Activated CD4-positive, alpha-beta T cell treated with anti-CD3 and anti-CD28 coated beads, Interleukin-2, amount 50 U/mL, for 48 hours (primary cell): ENCODE data around the gene GLE1.
"Not testable (repeated sequence)": the region's sequence is repeated elsewhere in the genome, so short reads cannot be mapped to it uniquely, and the experiment has no call there.

Experiments used
- DNase-seq, 2 experiments: peaks; one replicate each; pipeline ENCODE4 v3.0.0-alpha.2; 2020

The GLE1 gene

DNA sequence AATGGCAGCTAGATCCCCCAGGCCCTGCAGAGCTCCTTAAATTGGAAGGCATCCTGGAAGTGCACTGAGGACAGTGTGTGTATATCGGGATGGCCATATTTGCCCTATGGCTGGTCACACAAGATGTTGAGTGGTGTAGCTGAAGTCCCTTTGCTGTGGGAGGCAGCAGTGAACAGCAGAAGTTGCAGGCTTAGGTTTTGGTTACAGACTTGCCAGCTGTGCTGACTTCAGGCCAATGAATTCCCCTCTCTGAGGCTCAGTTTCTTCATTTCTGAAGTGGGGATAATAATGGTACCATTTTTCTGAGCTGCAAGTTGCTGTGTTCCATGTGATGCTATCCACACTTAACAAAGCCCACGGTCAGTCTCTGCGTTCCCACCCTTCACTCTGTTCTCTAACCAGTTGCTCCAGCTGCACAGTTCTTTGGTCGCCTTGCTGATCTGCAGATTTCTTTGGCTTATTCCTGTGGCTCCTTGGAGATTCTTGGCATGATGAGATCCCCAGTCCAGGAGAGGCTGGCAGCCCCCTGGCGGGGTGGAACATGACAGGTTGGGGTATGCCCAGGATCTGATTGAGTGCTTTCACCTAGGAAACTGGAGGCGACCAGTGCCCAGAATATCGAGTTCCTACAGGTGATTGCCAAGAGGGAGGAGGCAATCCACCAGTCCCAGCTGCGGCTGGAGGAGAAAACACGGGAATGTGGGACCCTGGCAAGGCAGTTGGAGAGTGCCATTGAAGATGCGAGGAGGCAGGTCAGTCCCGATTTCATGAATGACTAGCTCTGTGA lies 6.5 kb upstream of the GLE1 start:
- no peak for DNase-seq

DNA sequence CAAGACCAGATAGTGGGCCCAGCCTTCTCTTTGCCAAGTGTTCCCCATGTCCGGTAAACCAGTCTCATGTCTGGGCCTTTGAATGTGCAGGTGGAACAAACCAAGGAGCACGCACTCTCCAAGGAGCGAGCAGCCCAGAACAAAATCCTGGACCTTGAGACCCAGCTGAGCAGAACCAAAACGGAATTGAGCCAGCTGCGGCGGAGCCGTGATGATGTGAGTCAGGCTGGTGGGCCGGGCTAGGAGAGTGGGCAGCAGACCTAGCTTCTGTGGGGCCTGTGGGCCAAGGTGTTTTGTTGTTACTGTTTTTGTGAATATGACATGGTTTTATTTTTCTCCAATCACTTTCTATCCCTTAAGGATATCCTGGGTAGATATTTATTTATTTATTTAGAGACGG lies 5.6 kb upstream of the GLE1 start:
- DNase-seq, result no peak

DNA sequence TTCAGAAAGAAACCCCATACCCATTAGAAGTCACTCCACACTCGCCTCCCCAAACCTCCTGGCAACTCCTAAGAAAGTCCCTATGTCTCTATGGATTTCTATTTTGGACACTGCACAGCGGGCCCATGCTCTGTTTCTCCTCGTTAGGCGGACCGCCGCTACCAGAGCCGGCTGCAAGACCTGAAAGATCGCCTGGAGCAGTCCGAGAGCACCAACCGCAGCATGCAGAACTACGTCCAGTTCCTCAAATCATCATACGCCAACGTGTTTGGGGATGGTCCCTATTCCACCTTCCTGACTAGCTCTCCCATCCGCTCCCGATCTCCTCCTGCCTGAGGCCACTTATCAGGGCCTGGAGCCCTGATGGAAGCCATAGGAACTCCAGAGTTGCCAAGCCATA lies 4.6 kb upstream of the GLE1 start:
- no peak for DNase-seq

DNA sequence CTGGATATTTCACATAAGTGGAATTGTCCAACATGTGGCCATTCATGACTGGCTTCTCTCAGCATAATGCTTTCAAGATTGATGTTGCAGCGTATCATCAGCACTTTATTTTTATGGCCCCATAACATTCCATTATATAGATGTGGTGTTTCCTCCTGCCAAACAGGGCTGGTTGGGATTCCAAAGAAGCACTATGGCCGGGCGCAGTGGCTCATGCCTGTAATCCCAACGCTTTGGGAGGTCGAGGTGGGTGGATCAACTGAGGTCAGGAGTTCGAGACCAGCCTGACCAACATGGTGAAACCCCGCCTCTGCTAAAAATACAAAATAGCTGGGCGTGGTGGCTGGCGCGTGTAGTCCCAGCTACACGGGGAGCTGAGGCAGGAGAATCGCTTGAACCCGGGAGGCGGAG lies 1.1 kb upstream of the GLE1 start:
- DNase-seq, result not testable (repeated sequence)

DNA sequence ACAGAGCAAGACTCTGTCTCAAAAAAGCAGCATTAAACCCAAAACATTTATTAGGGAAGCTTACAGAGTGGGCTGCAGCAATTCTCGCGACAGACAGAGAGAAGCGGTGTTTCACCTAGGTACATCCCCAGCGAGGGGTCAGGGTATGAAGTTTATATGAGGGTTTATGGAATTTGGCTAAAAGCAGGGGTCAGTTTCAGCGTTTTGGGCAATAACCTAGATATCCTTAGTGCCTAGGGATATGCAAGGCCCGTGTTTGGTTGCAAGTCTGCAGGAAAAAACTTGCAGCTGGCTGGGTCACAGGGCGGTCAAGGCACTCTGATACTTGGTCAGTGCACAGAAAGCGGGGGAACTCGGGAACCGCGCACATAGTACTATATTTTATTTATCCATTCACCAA lies 649 bp upstream of the GLE1 start:
- no peak for DNase-seq

DNA sequence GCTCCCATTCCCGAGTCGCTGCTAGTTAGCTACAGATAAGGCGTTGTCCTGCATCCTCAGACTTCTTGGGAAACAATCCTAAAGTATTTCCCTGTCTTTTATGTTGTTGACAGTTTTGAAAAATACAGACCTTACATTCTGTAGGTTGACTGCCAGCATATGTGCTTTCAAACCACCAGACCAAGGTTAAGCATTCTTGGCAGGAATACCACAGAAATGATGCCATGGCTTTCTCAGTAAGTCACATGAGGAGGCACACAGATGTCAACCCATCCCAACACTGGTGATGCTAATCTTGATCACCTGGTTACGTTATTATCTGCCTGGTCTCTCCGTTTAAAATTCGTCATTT lies 871 bp downstream of the GLE1 start:
- DNase-seq, result no peak

DNA sequence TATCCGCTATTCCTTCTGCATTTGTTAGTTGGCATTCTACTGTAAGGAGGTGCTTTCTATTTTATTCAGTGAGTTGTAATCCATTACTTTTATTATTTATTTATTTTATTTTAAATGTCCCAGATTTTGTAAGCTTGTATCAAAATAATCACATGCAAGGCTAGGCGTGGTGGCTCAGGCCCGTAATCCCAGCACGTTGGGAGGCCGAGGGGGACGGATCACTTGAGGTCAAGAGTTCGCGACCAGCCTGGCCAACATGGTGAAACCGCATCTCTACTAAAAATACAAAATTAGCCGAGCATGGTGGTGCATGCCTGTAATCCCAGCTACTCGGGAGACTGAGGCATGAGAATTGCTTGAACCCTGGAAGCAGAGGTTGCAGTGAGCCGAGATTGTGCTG lies 1.4 kb downstream of the GLE1 start:
- not testable (repeated sequence) for DNase-seq

DNA sequence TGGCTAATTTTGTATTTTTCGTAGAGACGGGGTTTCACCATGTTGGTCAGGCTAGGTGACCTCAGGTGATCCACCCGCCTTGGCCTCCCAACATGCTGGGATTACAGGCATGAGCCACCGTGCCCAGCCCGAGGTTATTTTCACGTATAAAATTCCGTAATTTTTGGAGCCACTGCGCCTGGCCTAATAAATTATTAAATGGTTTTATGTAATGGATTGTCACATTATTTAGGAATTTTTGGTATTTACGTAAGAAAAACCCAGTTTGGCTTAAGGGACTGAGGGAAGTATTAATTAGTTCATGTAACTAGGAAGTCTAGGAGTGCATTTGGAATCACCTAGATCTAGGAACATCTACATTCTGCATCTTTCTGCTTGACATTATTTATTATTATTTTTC lies 8.3 kb downstream of the GLE1 start:
- no peak for DNase-seq

DNA sequence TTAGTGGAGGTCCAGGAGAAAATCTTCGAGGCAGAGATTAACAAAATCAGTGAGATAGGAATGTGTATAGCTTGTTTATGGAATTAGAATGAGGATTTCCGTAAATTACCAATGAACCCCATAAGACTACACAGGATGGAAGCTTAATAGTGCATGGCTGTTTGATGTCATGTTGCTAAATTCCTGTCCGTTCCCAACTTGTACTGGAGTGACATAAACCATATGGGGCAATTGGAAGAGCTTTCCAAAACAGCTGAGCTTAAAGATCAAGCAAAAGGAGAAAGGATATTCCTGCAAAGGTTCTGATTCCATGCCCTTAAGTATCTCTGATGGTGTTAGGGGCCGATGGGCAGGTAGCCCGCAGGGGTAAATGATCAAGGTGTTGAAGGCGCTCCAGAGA lies 17.4 kb downstream of the GLE1 start:
- DNase-seq, result no peak

DNA sequence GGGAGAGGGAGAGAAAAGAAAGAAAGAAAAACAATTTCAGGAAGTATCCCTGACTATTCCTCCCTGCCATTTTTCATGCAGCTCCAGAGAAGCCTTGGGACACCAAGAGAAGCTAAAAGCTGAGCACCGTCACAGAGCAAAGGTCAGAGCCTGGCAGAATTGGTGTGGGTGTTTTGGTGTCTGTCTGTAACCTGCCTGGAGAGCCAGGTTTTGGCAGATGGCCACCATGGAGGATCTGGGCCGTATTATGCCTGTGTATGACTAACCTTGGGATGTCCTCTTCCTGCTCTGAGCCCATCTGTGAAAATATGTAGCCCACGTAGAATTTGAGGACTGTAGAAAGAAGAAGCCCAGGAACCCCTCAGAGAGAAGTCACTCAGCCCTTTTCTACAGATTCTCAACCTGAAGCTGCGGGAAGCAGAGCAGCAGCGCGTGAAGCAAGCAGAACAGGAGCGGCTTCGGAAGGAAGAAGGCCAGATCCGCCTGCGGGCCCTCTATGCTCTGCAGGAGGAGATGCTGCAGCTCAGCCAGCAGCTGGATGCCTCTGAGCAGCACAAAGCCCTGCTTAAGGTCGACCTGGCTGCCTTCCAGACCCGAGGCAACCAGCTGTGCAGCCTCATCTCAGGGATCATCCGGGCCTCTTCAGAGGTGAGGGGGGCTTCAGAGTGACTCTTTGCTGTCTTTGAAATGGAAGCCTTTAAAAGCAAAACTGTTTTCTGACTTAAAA lies 18.8 kb downstream of the GLE1 start:
- no peak for DNase-seq

DNA sequence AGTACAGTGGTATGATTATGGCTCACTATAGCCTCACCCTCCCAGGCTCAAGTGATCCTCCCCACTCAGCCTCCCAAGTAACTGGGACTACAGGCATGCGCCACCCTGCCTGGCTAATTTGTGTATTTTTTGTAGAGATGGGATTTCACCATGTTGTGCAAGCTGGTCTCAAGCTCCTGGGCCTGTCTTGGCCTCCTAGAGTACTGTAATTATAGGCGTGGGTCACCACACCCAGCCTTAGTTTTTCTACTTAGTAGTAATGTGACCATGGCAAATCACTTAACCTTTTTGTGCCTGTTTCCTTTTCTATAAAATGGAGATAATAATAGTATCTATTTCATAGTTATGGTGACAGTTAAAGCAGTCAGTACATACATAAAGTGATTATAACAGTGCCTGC lies 22.2 kb downstream of the GLE1 start:
- DNase-seq, result no peak

DNA sequence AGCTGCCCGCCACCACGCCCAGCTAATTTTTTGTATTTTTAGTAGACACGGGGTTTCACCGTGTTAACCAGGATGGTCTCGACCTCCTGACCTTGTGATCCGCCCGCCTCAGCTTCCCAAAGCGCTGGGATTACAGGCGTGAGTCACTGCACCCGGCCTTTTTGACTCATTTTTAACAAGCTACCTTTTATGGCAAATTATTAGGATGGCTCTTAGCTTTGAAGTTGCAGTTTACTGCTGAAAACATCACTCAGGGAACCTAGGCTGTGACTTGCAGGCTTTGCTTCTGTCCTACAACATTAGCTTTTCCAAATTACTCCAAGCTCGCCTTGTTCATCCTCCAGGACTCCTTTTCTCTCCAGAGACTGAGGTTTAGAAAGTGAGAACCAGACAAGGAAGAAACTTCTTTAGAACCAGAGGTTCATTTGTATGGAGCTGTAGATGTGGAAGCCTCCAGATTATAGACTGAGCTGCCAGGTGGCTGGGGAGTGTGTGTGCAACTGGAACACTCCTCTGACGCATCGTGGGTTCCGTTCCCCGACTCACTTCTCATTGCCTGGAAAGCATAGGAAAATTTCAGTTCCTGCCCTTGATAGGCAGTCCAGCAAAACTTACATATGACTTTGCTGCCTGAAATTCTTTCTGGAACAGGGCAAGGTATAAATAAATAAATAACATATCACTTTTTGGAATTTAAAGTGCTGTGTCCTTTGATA lies 24.1 kb downstream of the GLE1 start:
- no peak for DNase-seq

DNA sequence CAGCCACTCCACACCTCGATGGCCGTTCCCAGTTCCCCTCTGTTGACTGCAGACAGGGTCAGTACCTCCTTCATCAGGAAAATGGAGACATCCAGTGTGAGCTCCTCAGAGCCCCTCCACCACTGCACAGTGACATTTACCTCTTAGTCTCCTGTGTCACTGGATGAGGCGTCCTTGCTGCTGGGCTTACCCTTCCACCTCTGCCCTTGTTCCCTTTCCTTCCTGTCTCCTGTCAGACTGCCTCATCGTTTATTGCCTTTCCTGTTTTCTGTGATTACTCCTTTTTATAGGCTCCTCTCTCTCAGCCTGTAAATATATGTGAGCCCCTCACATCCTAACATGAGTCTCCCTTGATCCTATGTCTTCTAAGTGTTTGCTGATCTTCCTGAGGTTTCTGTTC lies 24.7 kb downstream of the GLE1 start:
- DNase-seq, result no peak

DNA sequence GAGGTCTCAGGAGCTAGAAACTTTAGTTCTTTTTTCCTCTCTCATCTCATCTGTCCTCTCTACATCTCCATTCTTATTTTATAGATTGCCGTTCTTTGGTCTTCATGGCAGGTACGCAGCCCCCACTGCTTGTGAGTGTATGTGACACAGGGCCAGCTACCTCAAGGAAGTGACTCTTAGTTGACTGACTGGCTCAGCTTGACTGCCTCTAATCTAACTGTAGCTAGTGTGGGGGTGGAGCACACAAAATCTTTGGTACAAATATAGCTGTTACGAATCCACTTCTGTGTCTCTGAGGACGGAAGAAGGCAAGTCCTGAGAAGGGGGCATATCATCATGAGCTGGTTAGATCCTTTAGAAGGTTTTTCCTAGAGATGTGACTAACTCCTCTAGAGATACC lies 28.1 kb downstream of the GLE1 start:
- DNase-seq, result no peak

DNA sequence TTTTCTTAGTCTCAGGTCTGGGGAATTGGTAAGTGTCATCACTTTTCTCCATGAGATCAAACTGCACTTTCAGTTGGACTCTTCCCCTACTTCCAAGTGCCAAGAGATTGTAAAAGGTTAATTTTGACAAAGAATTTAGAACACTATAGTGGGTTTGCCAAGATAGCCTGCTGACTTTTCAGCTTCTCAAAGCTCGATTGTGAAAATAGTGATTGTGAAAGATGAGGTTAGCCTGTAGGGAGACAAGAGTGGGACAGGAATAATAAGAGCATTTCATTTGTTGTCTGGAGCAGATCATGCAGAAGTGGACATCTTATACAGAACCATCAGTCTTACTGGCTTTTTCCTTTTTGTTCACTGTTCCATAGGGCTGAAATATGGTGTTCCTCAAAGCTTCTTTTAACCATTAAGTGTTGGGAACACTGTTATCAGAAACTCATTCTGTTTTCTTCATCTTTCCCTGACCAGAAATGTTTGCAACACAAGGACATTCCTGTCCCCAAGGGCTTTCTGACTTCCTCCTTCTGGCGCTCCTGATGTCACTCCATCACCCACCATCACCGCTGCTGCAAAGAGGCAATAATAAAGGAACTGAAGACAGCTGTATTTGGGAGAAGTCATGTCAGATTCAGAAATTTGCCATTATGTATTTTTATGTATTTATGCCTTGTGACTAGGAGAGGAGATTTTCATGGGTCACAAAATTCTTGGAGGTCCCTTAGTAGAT lies 36.3 kb downstream of the GLE1 start:
- DNase-seq, result no peak

DNA sequence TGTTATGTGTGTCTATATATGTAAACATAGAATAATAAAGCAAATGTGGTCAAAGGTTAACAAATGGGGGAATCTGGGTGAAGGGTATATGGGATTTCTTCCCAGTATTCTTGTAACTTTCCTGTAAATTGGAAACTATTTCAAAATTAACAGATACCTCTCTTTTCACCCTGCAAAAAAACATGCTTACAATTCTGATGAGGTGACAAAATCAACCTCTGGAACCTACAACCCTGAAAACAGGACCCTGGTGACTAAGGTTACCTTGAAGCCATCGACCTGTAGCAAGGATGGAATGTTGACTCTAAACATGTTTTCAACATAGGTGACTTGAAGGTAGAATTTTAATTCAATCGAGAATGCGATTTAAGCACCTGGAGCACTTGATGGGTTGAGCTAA lies 42.0 kb downstream of the GLE1 start:
- DNase-seq, result no peak

DNA sequence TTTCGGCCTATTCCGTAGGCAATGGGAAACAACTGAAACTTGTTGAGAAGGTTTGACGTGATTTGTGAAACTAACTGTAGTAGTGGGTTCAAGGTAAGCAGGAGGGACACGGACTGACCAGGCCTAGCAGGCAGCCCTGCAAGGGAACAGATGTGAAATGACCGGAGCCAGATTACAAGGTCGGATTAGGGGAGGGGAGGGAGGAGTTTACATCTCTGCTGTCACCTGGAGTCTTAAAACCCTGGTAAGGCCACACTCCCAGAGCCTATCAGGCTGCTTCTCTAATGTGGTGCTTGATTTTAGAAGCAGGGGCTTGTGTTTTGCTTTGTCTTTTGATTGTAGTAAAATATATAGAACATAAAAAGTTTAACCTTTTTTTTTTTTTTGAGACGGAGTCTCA lies 44.4 kb downstream of the GLE1 start:
- DNase-seq, result no peak

DNA sequence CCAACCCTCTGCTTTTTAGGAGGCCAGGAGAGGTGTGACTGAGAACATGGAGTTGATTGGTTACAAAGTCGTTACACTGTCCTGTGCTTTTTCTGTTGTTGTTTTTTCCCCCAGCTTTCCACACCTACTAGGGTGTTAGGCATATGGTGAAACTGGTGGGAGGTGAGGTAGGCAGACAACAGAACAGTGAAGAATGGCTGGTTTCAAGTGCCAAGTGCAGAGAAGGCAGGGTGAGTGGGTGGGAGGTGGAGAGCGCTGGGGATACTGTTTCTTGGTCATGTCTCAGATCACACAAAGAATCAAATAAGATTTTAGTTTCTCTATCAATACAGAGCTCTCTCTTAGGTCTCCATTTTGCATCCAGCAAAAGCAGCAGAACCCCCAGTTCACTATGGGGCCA lies 45.7 kb downstream of the GLE1 start:
- peak; percentile 49 to 61 for DNase-seq

DNA sequence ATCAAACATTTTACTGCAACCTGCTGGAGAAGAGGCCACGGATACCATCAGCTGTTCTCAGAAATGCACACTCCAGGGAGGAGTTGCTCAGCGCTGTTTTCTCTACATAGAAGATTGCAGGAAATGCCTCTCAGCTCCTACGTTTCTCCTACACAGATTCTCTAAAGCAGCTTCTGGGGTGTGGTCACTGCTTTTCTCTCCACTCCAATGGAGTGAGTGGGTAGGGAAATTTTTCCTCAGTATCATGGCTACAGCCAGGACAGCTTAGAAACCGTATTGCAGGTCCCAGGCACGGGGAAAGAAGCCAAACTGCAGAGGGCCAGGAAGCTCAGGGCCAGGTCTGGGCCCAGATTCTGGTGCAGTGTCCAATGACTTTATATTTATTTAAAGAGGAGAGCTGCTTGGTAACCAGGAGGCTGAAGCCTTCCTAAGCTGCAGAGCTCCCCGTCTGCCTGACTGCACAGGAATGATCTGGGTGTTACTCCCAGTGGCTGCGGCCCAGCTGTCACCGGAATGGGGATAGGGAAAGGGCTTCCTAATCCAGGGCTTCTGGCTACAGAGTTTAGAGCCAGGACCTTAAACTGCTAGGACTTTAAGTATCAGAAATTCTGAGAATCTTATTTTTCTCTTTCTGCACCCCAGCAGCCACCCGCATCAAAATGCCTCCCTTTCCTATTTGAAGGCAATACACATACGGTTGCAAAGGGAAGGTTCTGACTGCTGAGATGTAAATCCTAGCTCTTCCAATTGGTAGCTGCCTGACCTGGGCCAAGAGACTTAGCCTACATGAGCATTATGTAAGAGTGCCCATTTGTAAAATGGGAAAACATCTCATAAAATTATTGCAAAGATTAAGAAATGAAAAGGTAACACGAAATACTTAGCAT lies 46.5 kb downstream of the GLE1 start:
- no peak for DNase-seq

DNA sequence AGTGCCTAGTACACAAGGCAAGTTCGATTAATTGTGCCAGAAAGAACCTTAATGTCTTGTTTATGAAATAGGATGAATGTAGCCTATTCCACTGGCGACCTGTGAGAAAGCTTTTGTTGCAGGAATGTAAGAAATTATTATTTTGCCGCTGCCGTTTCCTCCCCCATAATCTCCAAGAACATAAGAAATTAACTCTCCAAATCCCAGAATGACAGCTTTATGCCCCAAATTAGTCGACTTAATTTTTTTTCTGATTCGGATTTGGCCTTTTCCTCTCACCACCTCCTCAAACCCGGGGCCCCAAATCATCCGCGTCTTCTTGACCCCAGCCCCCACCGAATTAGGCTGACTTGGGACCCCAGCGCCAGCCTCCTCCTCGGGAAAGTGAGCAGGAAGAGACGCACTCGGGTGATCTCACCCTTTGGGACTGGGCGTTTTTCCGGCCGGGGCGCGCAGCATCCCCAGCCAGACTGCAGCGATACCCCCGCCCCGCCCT lies 47.2 kb downstream of the GLE1 start:
- no peak for DNase-seq

DNA sequence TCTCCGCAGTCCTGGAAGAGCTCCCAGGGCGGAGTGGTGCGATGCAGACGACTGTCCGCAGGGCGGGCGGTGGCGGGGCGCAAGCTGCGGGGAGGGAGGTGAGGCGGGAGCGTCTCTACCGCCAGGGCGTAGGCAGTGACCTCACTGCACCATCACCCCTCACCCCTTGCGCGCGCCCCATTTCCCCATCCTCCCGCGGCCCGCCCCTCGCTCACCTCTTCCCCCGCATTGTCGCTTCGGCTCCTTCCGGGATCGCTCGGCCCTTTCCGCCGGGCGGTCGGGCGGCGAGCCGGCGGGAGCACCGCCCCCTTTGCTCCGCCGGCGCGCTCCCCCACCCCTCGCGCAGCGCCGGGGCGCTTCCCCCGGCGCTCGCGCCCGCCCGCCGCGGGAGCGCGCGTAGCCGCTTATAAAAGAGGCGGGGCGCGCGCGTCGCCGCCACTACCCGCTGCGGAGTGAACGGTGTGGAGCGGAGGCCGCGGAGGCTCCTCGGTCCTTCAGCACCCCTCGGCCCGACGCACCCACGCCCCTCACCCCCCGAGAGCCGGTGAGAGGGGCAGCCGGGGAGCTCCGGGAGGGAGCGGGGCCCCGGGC lies 47.7 kb downstream of the GLE1 start, which contains the start of gene SPTAN1:
Gene SPTAN1, plus strand, starts transcription at position 435 of the 591 bp plus-strand sequence. CDS start 14,154 bp downstream, outside the sequence.
- DNase-seq, result peak; percentile 94 to 95
